Omental fat pad (tissue), 4 donors: ENCODE results near the gene COIL. TPM values are rescaled to one million over a fixed set of nuclear protein-coding genes. Genes with fewer than 3 reads are reported as not detected.

ENCODE experiments used
- ATAC-seq: fragments of 150-250 bp; one replicate; pipeline ENCODE4 v1.9.1; 2016; ENCODE audit warnings: mild to moderate bottlenecking, moderate library complexity; ENCODE audit not compliant: low FRiP score
- DNase-seq: peaks from one replicate; pipeline ENCODE4 v3.0.0-alpha.2; 2019; ENCODE audit warnings: low spot score
- CTCF ChIP-seq, 3 donors: fragments of 450-650 bp; IDR thresholded peaks; one replicate each; pipeline ENCODE4 v1.5.1; 2016 to 2017; ENCODE audit warnings: antibody characterized with exemption in 3 of 3, mild to moderate bottlenecking in 3 of 3, moderate library complexity in 2 of 3
- total RNA-seq, 4 donors: library from RNA; depleted of rRNA; stranded (reverse); fragments of >200 nt; gene quantifications; one replicate each; pipeline ENCODE4 v1.1.0, GENCODE V29; 2016

The COIL gene
- total RNA-seq, 4 donors from 2014 or later: 6.7 to 13.4 (median 9.3) TPM

- no peak for TF ChIP-seq CTCF (IDR thresholded peaks at IDR 0.05)
- no peak for ATAC-seq
- no peak for DNase-seq
These were observed 34.6 kb downstream of the COIL start for GRCh38 chr17:56926270-56926669.

GRCh38 chr17:56925088-56925487, 35.8 kb downstream of the COIL start:
- ATAC-seq (no peak), DNase-seq (no peak)
- no peak for TF ChIP-seq CTCF (IDR thresholded peaks at IDR 0.05)

GRCh38 chr17:56919717-56920116, 41.1 kb downstream of the COIL start:
- ATAC-seq: no peak
- TF ChIP-seq CTCF (IDR thresholded peaks at IDR 0.05): no peak
- no peak for DNase-seq

GRCh38 chr17:56918916-56919315, 41.9 kb downstream of the COIL start:
- TF ChIP-seq CTCF (IDR thresholded peaks at IDR 0.05): no peak
- no peak for ATAC-seq
- no peak for DNase-seq

- TF ChIP-seq CTCF (IDR thresholded peaks at IDR 0.05): no peak
- ATAC-seq (no peak), DNase-seq (no peak)
These were observed 43.1 kb downstream of the COIL start for GRCh38 chr17:56917559-56918296.

- TF ChIP-seq CTCF (IDR thresholded peaks at IDR 0.05): no peak
- no peak for DNase-seq
- ATAC-seq: no peak
These were observed 46.1 kb downstream of the COIL start for GRCh38 chr17:56914581-56915273.
